Measurements from ENCODE around the gene ASB7. TPM values are rescaled to one million over a fixed set of nuclear protein-coding genes. Genes with fewer than 3 reads are reported as not detected.

Gene ASB7
- total RNA-seq, 2 donors from 2014 or later: 23.4 to 30.1 TPM

- H3K27ac Mint-ChIP-seq: no peak overlapping the region
- no peaks in the 10 kb centered on the region for H3K9me3 Mint-ChIP-seq
- DNase-seq (ENCODE audit: low spot score in 2 of 2) (no peak), ATAC-seq (no peak)
- no peaks in the 10 kb centered on the region for H3K36me3 Mint-ChIP-seq
These were observed 84.5 kb downstream of the ASB7 start for GRCh38 chr15:100686725-100687473.

- DNase-seq (ENCODE audit: low spot score in 2 of 2) (no peak), ATAC-seq (no peak)
- peak overlapping the region in 1 of 2 donors; percentile 2 for H3K27ac Mint-ChIP-seq
- H3K9me3 Mint-ChIP-seq: no peaks in the 10 kb centered on the region
- H3K36me3 Mint-ChIP-seq: no peaks in the 10 kb centered on the region
These were observed 85.3 kb downstream of the ASB7 start for GRCh38 chr15:100687582-100688141.

- H3K9me3 Mint-ChIP-seq: no peaks in the 10 kb centered on the region
- DNase-seq (ENCODE audit: low spot score in 2 of 2) (no peak), ATAC-seq (no peak)
- H3K27ac Mint-ChIP-seq: no peak overlapping the region
- no peaks in the 10 kb centered on the region for H3K36me3 Mint-ChIP-seq
These were observed 86.2 kb downstream of the ASB7 start for GRCh38 chr15:100688549-100689120.

- ATAC-seq (no peak), DNase-seq (ENCODE audit: low spot score in 2 of 2) (no peak)
- no peak overlapping the region for H3K27ac Mint-ChIP-seq
- H3K36me3 Mint-ChIP-seq: no peaks in the 10 kb centered on the region
- no peaks in the 10 kb centered on the region for H3K9me3 Mint-ChIP-seq
These were observed 86.9 kb downstream of the ASB7 start for GRCh38 chr15:100689131-100689899.

- no peaks in the 10 kb centered on the region for H3K9me3 Mint-ChIP-seq
- no peaks in the 10 kb centered on the region for H3K36me3 Mint-ChIP-seq
- DNase-seq (ENCODE audit: low spot score in 2 of 2) (no peak), ATAC-seq (no peak)
- H3K27ac Mint-ChIP-seq: no peak overlapping the region
These were observed 87.8 kb downstream of the ASB7 start for GRCh38 chr15:100690032-100690794.

GRCh38 chr15:100690795-100691158 lies 88.4 kb downstream of the ASB7 start:
- ATAC-seq (no peak), DNase-seq (ENCODE audit: low spot score in 2 of 2) (no peak)
- Mint-ChIP-seq H3K27ac (no peak overlapping the region), H3K9me3 (no peaks in the 10 kb centered on the region), H3K36me3 (no peaks in the 10 kb centered on the region)

- Mint-ChIP-seq H3K9me3 (no peaks in the 10 kb centered on the region), H3K36me3 (peaks cover 0 to 5% of the 10 kb centered on the region in 2 donors), H3K27ac (no peak overlapping the region)
- ATAC-seq: no peak
- DNase-seq (ENCODE audit: low spot score in 2 of 2): no peak
These were observed 88.9 kb downstream of the ASB7 start for GRCh38 chr15:100691321-100691720.

- H3K27ac Mint-ChIP-seq: no peak overlapping the region
- DNase-seq (ENCODE audit: low spot score in 2 of 2): no peak
- peaks cover 0 to 6% of the 10 kb centered on the region in 2 donors for H3K36me3 Mint-ChIP-seq
- H3K9me3 Mint-ChIP-seq: peaks cover 5% of the 10 kb centered on the region in 2 donors
- no peak for ATAC-seq
These were observed 89.9 kb downstream of the ASB7 start for GRCh38 chr15:100692246-100692645.

GRCh38 chr15:100692671-100693070 lies 90.3 kb downstream of the ASB7 start:
- no peak for DNase-seq (ENCODE audit: low spot score in 2 of 2)
- H3K36me3 Mint-ChIP-seq: peaks cover 0 to 6% of the 10 kb centered on the region in 2 donors
- H3K27ac Mint-ChIP-seq: no peak overlapping the region
- H3K9me3 Mint-ChIP-seq: peaks cover 5 to 6% of the 10 kb centered on the region in 2 donors
- no peak for ATAC-seq

- H3K36me3 Mint-ChIP-seq: peaks cover 0 to 6% of the 10 kb centered on the region in 2 donors
- peaks cover 5 to 6% of the 10 kb centered on the region in 2 donors for H3K9me3 Mint-ChIP-seq
- H3K27ac Mint-ChIP-seq: no peak overlapping the region
- no peak for ATAC-seq
- DNase-seq (ENCODE audit: low spot score in 2 of 2): no peak
These were observed 91.1 kb downstream of the ASB7 start for GRCh38 chr15:100693451-100693850.

GRCh38 chr15:100694381-100695021 lies 92.1 kb downstream of the ASB7 start:
- DNase-seq (ENCODE audit: low spot score in 2 of 2): no peak
- H3K27ac Mint-ChIP-seq: no peak overlapping the region
- ATAC-seq: no peak
- H3K36me3 Mint-ChIP-seq: peaks cover 0 to 6% of the 10 kb centered on the region in 2 donors
- peaks cover 5 to 6% of the 10 kb centered on the region in 2 donors for H3K9me3 Mint-ChIP-seq

GRCh38 chr15:100695048-100695447 lies 92.7 kb downstream of the ASB7 start:
- ATAC-seq: no peak
- Mint-ChIP-seq H3K27ac (no peak overlapping the region), H3K36me3 (peaks cover 0 to 6% of the 10 kb centered on the region in 2 donors), H3K9me3 (peaks cover 5 to 6% of the 10 kb centered on the region in 2 donors)
- no peak for DNase-seq (ENCODE audit: low spot score in 2 of 2)

- no peak for DNase-seq (ENCODE audit: low spot score in 2 of 2)
- peaks cover 5 to 6% of the 10 kb centered on the region in 2 donors for H3K9me3 Mint-ChIP-seq
- no peak overlapping the region for H3K27ac Mint-ChIP-seq
- H3K36me3 Mint-ChIP-seq: peaks cover 0 to 6% of the 10 kb centered on the region in 2 donors
- ATAC-seq: no peak
These were observed 94.1 kb downstream of the ASB7 start for GRCh38 chr15:100696452-100696851.

All from activated naive CD4-positive, alpha-beta T cell treated with anti-CD3 and anti-CD28 coated beads, Interleukin-2, amount 50 U/mL, for 72 hours (primary cell).